ENCODE measurements around the gene GRM8. TPM values are rescaled to one million over a fixed set of nuclear protein-coding genes. Genes with fewer than 3 reads are reported as not detected.

The GRM8 gene
- total and polyA plus RNA-seq, 9 of the 15 experiments (the other 6 are each of a cell fraction or from before 2014, with no cell fraction given), result 0.13 TPM; not detected in 7

DNA sequence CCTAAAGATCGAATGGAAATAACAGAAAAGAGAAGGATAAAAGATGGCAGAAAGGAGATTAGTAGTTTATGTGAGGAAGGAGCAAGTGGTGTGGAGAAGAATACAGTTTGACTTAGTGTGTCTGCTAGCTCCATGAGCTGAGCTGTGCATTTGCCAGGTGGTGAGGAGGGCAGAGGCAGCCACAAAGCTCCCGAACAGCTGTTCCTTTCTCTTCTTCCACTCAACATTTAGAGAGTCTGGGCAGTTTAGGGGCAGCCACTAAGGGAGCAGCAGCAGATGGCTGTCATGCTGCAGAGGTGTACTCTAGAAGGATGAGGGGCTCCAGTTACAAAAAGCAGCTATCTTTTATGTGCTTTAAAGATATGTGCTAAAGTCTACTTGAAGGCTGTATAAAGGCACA, 674.4 kb downstream of the GRM8 start:
- Histone ChIP-seq H3K9ac (ENCODE audit: insufficient read depth in 1 of 2, low read depth in 2 of 2, low read length in 2 of 2) (no peak overlapping the region), H4K20me1 (replicated peaks; ENCODE audit: control insufficient read depth, insufficient read depth, low read length) (no peaks in the 10 kb centered on the region)
- FAIRE-seq, result no peak
- TF ChIP-seq GTF3C2 (IDR thresholded peaks at IDR 0.05; ENCODE audit: borderline replicate concordance, extremely low read depth, insufficient read length) (no peak), ZNF197 (CRISPR knock-in tag; IDR thresholded peaks at IDR 0.05; ENCODE audit: low read depth) (no peak), NFE2L1 (tag; IDR thresholded peaks at IDR 0.05; ENCODE audit: borderline replicate concordance, low read depth) (no peak), BACH1 (tag; IDR thresholded peaks at IDR 0.05) (no peak), KAT8 (IDR thresholded peaks at IDR 0.05; ENCODE audit: low read depth) (no peak), ZNF23 (CRISPR knock-in tag; IDR thresholded peaks at IDR 0.05) (no peak), MYNN (IDR thresholded peaks at IDR 0.05) (no peak), MYNN (CRISPR knock-in tag; IDR thresholded peaks at IDR 0.05) (no peak), FOXP4 (CRISPR knock-in tag; IDR thresholded peaks at IDR 0.05; ENCODE audit: borderline replicate concordance) (no peak), ZBTB43 (CRISPR knock-in tag; IDR thresholded peaks at IDR 0.05) (no peak), ZC3H4 (CRISPR knock-in tag; IDR thresholded peaks at IDR 0.05; ENCODE audit: borderline replicate concordance) (no peak), ZNF354B (CRISPR knock-in tag; IDR thresholded peaks at IDR 0.05) (no peak), HOXB6 (CRISPR knock-in tag; IDR thresholded peaks at IDR 0.05; ENCODE audit: borderline replicate concordance) (no peak)
- TF ChIP-seq, protein P1, sequence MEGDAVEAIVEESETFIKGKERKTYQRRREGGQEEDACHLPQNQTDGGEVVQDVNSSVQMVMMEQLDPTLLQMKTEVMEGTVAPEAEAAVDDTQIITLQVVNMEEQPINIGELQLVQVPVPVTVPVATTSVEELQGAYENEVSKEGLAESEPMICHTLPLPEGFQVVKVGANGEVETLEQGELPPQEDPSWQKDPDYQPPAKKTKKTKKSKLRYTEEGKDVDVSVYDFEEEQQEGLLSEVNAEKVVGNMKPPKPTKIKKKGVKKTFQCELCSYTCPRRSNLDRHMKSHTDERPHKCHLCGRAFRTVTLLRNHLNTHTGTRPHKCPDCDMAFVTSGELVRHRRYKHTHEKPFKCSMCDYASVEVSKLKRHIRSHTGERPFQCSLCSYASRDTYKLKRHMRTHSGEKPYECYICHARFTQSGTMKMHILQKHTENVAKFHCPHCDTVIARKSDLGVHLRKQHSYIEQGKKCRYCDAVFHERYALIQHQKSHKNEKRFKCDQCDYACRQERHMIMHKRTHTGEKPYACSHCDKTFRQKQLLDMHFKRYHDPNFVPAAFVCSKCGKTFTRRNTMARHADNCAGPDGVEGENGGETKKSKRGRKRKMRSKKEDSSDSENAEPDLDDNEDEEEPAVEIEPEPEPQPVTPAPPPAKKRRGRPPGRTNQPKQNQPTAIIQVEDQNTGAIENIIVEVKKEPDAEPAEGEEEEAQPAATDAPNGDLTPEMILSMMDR (IDR thresholded peaks at IDR 0.05 in 2 of 3, conservative IDR thresholded peaks at IDR 0.05 in 1 of 3; ENCODE audit: insufficient read depth in 2 of 3, low read depth in 1 of 3, low read length in 3 of 3), result no peak

More for the DNA sequence above, 674.4 kb downstream of the GRM8 start:
- ChIA-PET POLR2A (no interaction called here), CTCF (ENCODE audit: low intra/inter-chr PET ratio) (no interaction called here)
- Histone ChIP-seq H2AFZ (ENCODE audit: low read depth, low read length) (no peak overlapping the region), H3K27me3 (ENCODE audit: control insufficient read depth in 2 of 2, insufficient read depth in 2 of 2, low read length in 2 of 2) (no peaks in the 10 kb centered on the region), H3K4me3 (no peak overlapping the region), H3K4me2 (ENCODE audit: insufficient read depth, low read length) (no peak overlapping the region), H3K9me3 (replicated peaks; ENCODE audit: control insufficient read depth, insufficient read depth, low read depth, low read length) (no peaks in the 10 kb centered on the region), H3K36me3 (ENCODE audit: control insufficient read depth, insufficient read depth, low read length) (no peaks in the 10 kb centered on the region), H3K27ac (ENCODE audit: extremely low read depth, low read depth, low read length) (no peak overlapping the region), H3K4me1 (replicated peaks in 1 of 2; ENCODE audit: control insufficient read depth in 2 of 2, insufficient read depth in 2 of 2, low read length in 2 of 2) (no peaks in the 10 kb centered on the region), H3K9me1 (ENCODE audit: control insufficient read depth, insufficient read depth, low read length) (no peaks in the 10 kb centered on the region), H3K79me2 (ENCODE audit: control insufficient read depth, insufficient read depth, low read length) (no peaks in the 10 kb centered on the region)
- in situ Hi-C loops (cut with MboI) (no loop called here), intact Hi-C loops (cut with micrococcal nuclease) (no loop called here)
- no peak for ATAC-seq
- 0% methylated on average over 2 of the region's 2 CpGs for WGBS (ENCODE audit: insufficient coverage, low coverage, missing lambda C conversion rate)
- DNase-seq (ENCODE audit: extremely low read depth in 1 of 4, low spot score in 3 of 4), result no peak
- no TSS peak for BruUV-seq (replicated peaks)

Measured in K562 (cell line).